ENCODE measurements around the gene DTNB.

- TF ChIP-seq CTCF (conservative IDR thresholded peaks at IDR 0.05; ENCODE audit: low read depth, low read length), result no peak
- TF ChIP-seq CEBPB (IDR thresholded peaks at IDR 0.05; ENCODE audit: low read depth, low read length), result no peak
- TF ChIP-seq RFX5 (IDR thresholded peaks at IDR 0.05; ENCODE audit: low read depth, low read length), result no peak
- TF ChIP-seq POLR2A (IDR thresholded peaks at IDR 0.05; ENCODE audit: low read depth, low read length), result no peak
- TF ChIP-seq SMC3 (IDR thresholded peaks at IDR 0.05; ENCODE audit: low read depth, low read length), result no peak
- TF ChIP-seq MXI1 (IDR thresholded peaks at IDR 0.05; ENCODE audit: borderline replicate concordance, low read depth, low read length), result no peak
- no peak for TF ChIP-seq RAD21 (IDR thresholded peaks at IDR 0.05; ENCODE audit: low read length)
- TF ChIP-seq FOS (IDR thresholded peaks at IDR 0.05; ENCODE audit: low read depth, low read length), result no peak
- TF ChIP-seq ELK1 (IDR thresholded peaks at IDR 0.05; ENCODE audit: borderline replicate concordance, low read depth, low read length), result no peak
- TF ChIP-seq USF2 (IDR thresholded peaks at IDR 0.05; ENCODE audit: low read depth, low read length), result no peak
- no peak for TF ChIP-seq CHD1 (IDR thresholded peaks at IDR 0.05; ENCODE audit: low read depth, low read length)
Measured at GRCh38 chr2:25512707-25513106, 160.7 kb downstream of the DTNB start.
